GM23338 (cell line): Measurements from ENCODE around the gene VKORC1L1.

Source experiments
- CREB1 ChIP-seq: fragments of 250-450 bp; sonication (Bioruptor Pico); IDR thresholded peaks from 2 replicates; pipeline ENCODE4 v1.5.0; 2020; ENCODE audit warnings: low read depth, mild to moderate bottlenecking, moderate library complexity
- CTCF ChIP-seq, 2 experiments: fragments of 200-600 bp in 1 of 2; sonication (generic) in 1 of 2; conservative IDR thresholded peaks; 2 replicates each; pipeline versions ENCODE4 v1.5.1 to v1.6.1; 2016 to 2017; ENCODE audit warnings: antibody characterized with exemption in 2 of 2, low read depth in 2 of 2, mild to moderate bottlenecking in 2 of 2, moderate library complexity in 1 of 2
- ETS1 ChIP-seq: IDR thresholded peaks from 2 replicates; pipeline ENCODE4 v1.6.1; 2016; ENCODE audit warnings: antibody characterized with exemption
- EZH2 ChIP-seq: fragments of 200-600 bp; sonication (generic); IDR thresholded peaks from one replicate; pipeline ENCODE4 v1.8.0; 2017; ENCODE audit warnings: antibody characterized with exemption, mild to moderate bottlenecking, low read depth; ENCODE audit not compliant: unreplicated experiment
- EZH2phosphoT487 ChIP-seq: fragments of 200-600 bp; sonication (generic); IDR thresholded peaks from one replicate; pipeline ENCODE4 v1.8.1; 2018; ENCODE audit warnings: antibody characterized with exemption; ENCODE audit not compliant: unreplicated experiment
- JUNB ChIP-seq: IDR thresholded peaks from one replicate; pipeline ENCODE4 v1.6.1; 2016; ENCODE audit warnings: antibody characterized with exemption; ENCODE audit not compliant: unreplicated experiment
- NANOG ChIP-seq: IDR thresholded peaks from 2 replicates; pipeline ENCODE4 v1.6.1; 2016; ENCODE audit warnings: antibody characterized with exemption, borderline replicate concordance
- POLR2AphosphoS5 ChIP-seq: IDR thresholded peaks from 2 replicates; pipeline ENCODE4 v1.6.1; 2016; ENCODE audit warnings: antibody characterized with exemption, low read depth
- REST ChIP-seq: IDR thresholded peaks from one replicate; pipeline ENCODE4 v1.6.1; 2018; ENCODE audit warnings: antibody characterized with exemption; ENCODE audit not compliant: unreplicated experiment
- STAT1 ChIP-seq: IDR thresholded peaks from one replicate; pipeline ENCODE4 v1.6.1; 2016; ENCODE audit warnings: antibody characterized with exemption; ENCODE audit not compliant: unreplicated experiment
- ZNF114 ChIP-seq: fragments of 250-450 bp; sonication (Bioruptor Pico); IDR thresholded peaks from 2 replicates; pipeline ENCODE4 v1.5.0; 2020; ENCODE audit warnings: mild to moderate bottlenecking, moderate library complexity
- ZNF331 ChIP-seq: fragments of 250-450 bp; sonication (Bioruptor Pico); IDR thresholded peaks from 2 replicates; pipeline ENCODE4 v1.5.0; 2020; ENCODE audit warnings: low read depth, mild to moderate bottlenecking, moderate library complexity

GRCh38 chr7:65988084-65988483, 115.2 kb downstream of the VKORC1L1 start:
- TF ChIP-seq CTCF (conservative IDR thresholded peaks at IDR 0.05; ENCODE audit: low read depth in 2 of 2): no peak
- TF ChIP-seq REST: no peak
- TF ChIP-seq POLR2AphosphoS5: no peak
- no peak for TF ChIP-seq JUNB
- TF ChIP-seq NANOG: no peak
- TF ChIP-seq EZH2: no peak
- TF ChIP-seq CREB1 (CRISPR knock-in tag): no peak
- no peak for TF ChIP-seq EZH2phosphoT487
- TF ChIP-seq ZNF114: no peak
- no peak for TF ChIP-seq ETS1
- no peak for TF ChIP-seq STAT1
- no peak for TF ChIP-seq ZNF331
